Measurements from ENCODE around the gene CLN6.

GRCh38 chr15:68230157-68231100 is 901 bp upstream of the CLN6 start:
- TF ChIP-seq FOS (IDR thresholded peaks at IDR 0.05; ENCODE audit: low read depth, low read length) = no peak
- TF ChIP-seq CTCF (conservative IDR thresholded peaks at IDR 0.05; ENCODE audit: low read depth, low read length) = no peak
